Stimulated activated CD8-positive, alpha-beta memory T cell treated with anti-CD3 and anti-CD28 coated beads, Interleukin-4, amount 100 ng/mL, for 4 hours (primary cell): ENCODE measurements around the gene MYCBP.
A peak's percentile ranks its signal among the peaks of the same experiment; 100 is the strongest.
"Not testable (repeated sequence)": the region's sequence is repeated elsewhere in the genome, so short reads cannot be mapped to it uniquely, and the experiment has no call there.

Source experiments
- DNase-seq, 2 donors: peaks; one replicate each; pipeline ENCODE4 v3.0.0-alpha.2; 2020; ENCODE audit warnings: low read depth in 2 of 2, low spot score in 1 of 2

The MYCBP gene

GRCh38 chr1:38873027-38873969 lies at the start of gene MYCBP:
TSS of gene MYCBP (minus strand) at chr1:38873348. CDS start at chr1:38873305, 43 bp downstream.
- DNase-seq, result peak; percentile 89 to 93

- no peak for DNase-seq
Observed at GRCh38 chr1:38919130-38919529, 46.0 kb upstream of the MYCBP start.

- no peak for DNase-seq
Observed at GRCh38 chr1:38918568-38918967, 45.4 kb upstream of the MYCBP start.

GRCh38 chr1:38917772-38918171 lies 44.6 kb upstream of the MYCBP start:
- DNase-seq, result no peak

- DNase-seq, result no peak
Observed at GRCh38 chr1:38917337-38917736, 44.2 kb upstream of the MYCBP start.

GRCh38 chr1:38915352-38915948 lies 42.3 kb upstream of the MYCBP start:
- no peak for DNase-seq

GRCh38 chr1:38914908-38915307 lies 41.8 kb upstream of the MYCBP start:
- not testable (repeated sequence) for DNase-seq

GRCh38 chr1:38908821-38909220 lies 35.7 kb upstream of the MYCBP start:
- DNase-seq, result no peak

GRCh38 chr1:38905985-38906384 lies 32.8 kb upstream of the MYCBP start:
- no peak for DNase-seq

GRCh38 chr1:38899560-38899959 lies 26.4 kb upstream of the MYCBP start:
- no peak for DNase-seq

GRCh38 chr1:38898653-38899230 lies 25.6 kb upstream of the MYCBP start:
- no peak for DNase-seq

- no peak for DNase-seq
Observed at GRCh38 chr1:38896169-38896568, 23.0 kb upstream of the MYCBP start.

- DNase-seq, result no peak
Observed at GRCh38 chr1:38892976-38893375, 19.8 kb upstream of the MYCBP start.

- no peak for DNase-seq
Observed at GRCh38 chr1:38891753-38892152, 18.6 kb upstream of the MYCBP start.

GRCh38 chr1:38889589-38889988 lies 16.4 kb upstream of the MYCBP start:
- no peak for DNase-seq

GRCh38 chr1:38888423-38889333 lies 15.5 kb upstream of the MYCBP start:
- no peak for DNase-seq

- no peak for DNase-seq
Observed at GRCh38 chr1:38885092-38885491, 11.9 kb upstream of the MYCBP start.

- DNase-seq, result no peak
Observed at GRCh38 chr1:38881487-38881886, 8.3 kb upstream of the MYCBP start, which contains the start of gene GJA9. TSS of gene GJA9 (minus strand) at chr1:38881587. CDS start at chr1:38876098, 5,489 bp downstream.

- no peak for DNase-seq
Observed at GRCh38 chr1:38875811-38876210, 2.7 kb upstream of the MYCBP start.

GRCh38 chr1:38872401-38873026 lies 634 bp downstream of the MYCBP start:
- DNase-seq, result no peak
